ENCODE measurements around the gene CREG2. TPM values are rescaled to one million over a fixed set of nuclear protein-coding genes. Genes with fewer than 3 reads are reported as not detected.

Gene CREG2
- total RNA-seq, 1 donor from 2014 or later, result 0.65 TPM

GRCh38 chr2:101410114-101410513 is 22.8 kb upstream of the CREG2 start:
- no peak for TF ChIP-seq CTCF (IDR thresholded peaks at IDR 0.05; ENCODE audit: unreplicated experiment)
- H3K9me3 Mint-ChIP-seq (ENCODE audit: low read depth), result peaks cover under 1% of the 10 kb centered on the region
- H3K4me3 Mint-ChIP-seq (ENCODE audit: low read depth), result no peak overlapping the region
- no peak for DNase-seq (ENCODE audit: low spot score, unreplicated experiment)
- H3K4me1 Mint-ChIP-seq (ENCODE audit: low read depth), result no peaks in the 10 kb centered on the region
- no peak overlapping the region for H3K27ac Mint-ChIP-seq
- H3K36me3 Mint-ChIP-seq (ENCODE audit: insufficient read depth), result no peaks in the 10 kb centered on the region
- H3K27me3 Mint-ChIP-seq, result peaks cover 22% of the 10 kb centered on the region

- no peak for TF ChIP-seq CTCF (IDR thresholded peaks at IDR 0.05; ENCODE audit: unreplicated experiment)
- H3K27me3 Mint-ChIP-seq, result peaks cover 22% of the 10 kb centered on the region
- no peak for DNase-seq (ENCODE audit: low spot score, unreplicated experiment)
- no peaks in the 10 kb centered on the region for H3K36me3 Mint-ChIP-seq (ENCODE audit: insufficient read depth)
- H3K27ac Mint-ChIP-seq, result no peak overlapping the region
- no peak overlapping the region for H3K4me3 Mint-ChIP-seq (ENCODE audit: low read depth)
- no peaks in the 10 kb centered on the region for H3K9me3 Mint-ChIP-seq (ENCODE audit: low read depth)
- no peaks in the 10 kb centered on the region for H3K4me1 Mint-ChIP-seq (ENCODE audit: low read depth)
Measured at GRCh38 chr2:101409699-101410098, 22.4 kb upstream of the CREG2 start.

- no peak overlapping the region for H3K27ac Mint-ChIP-seq
- DNase-seq (ENCODE audit: low spot score, unreplicated experiment), result no peak
- H3K4me3 Mint-ChIP-seq (ENCODE audit: low read depth), result no peak overlapping the region
- no peak for TF ChIP-seq CTCF (IDR thresholded peaks at IDR 0.05; ENCODE audit: unreplicated experiment)
- H3K9me3 Mint-ChIP-seq (ENCODE audit: low read depth), result no peaks in the 10 kb centered on the region
- no peaks in the 10 kb centered on the region for H3K4me1 Mint-ChIP-seq (ENCODE audit: low read depth)
- peaks cover 22% of the 10 kb centered on the region for H3K27me3 Mint-ChIP-seq
- H3K36me3 Mint-ChIP-seq (ENCODE audit: insufficient read depth), result no peaks in the 10 kb centered on the region
Measured at GRCh38 chr2:101408925-101409324, 21.6 kb upstream of the CREG2 start.

- no peak overlapping the region for H3K27ac Mint-ChIP-seq
- no peaks in the 10 kb centered on the region for H3K9me3 Mint-ChIP-seq (ENCODE audit: low read depth)
- H3K27me3 Mint-ChIP-seq, result peaks cover 21% of the 10 kb centered on the region
- no peaks in the 10 kb centered on the region for H3K4me1 Mint-ChIP-seq (ENCODE audit: low read depth)
- no peak for TF ChIP-seq CTCF (IDR thresholded peaks at IDR 0.05; ENCODE audit: unreplicated experiment)
- no peak for DNase-seq (ENCODE audit: low spot score, unreplicated experiment)
- H3K36me3 Mint-ChIP-seq (ENCODE audit: insufficient read depth), result no peaks in the 10 kb centered on the region
- no peak overlapping the region for H3K4me3 Mint-ChIP-seq (ENCODE audit: low read depth)
Measured at GRCh38 chr2:101405351-101405899, 18.1 kb upstream of the CREG2 start.

GRCh38 chr2:101403745-101404144 is 16.4 kb upstream of the CREG2 start:
- no peaks in the 10 kb centered on the region for H3K9me3 Mint-ChIP-seq (ENCODE audit: low read depth)
- no peak overlapping the region for H3K4me3 Mint-ChIP-seq (ENCODE audit: low read depth)
- no peaks in the 10 kb centered on the region for H3K4me1 Mint-ChIP-seq (ENCODE audit: low read depth)
- no peaks in the 10 kb centered on the region for H3K36me3 Mint-ChIP-seq (ENCODE audit: insufficient read depth)
- DNase-seq (ENCODE audit: low spot score, unreplicated experiment), result no peak
- peaks cover 30% of the 10 kb centered on the region for H3K27me3 Mint-ChIP-seq
- no peak overlapping the region for H3K27ac Mint-ChIP-seq
- no peak for TF ChIP-seq CTCF (IDR thresholded peaks at IDR 0.05; ENCODE audit: unreplicated experiment)
